Endodermal cell (in vitro differentiated cells): ENCODE results near the gene YAP1. TPM values are rescaled to one million over a fixed set of nuclear protein-coding genes. Genes with fewer than 3 reads are reported as not detected.

Experiments
- DNase-seq: peaks from one replicate; pipeline ENCODE4 v3.0.0-alpha.2; 2017
- H3K27ac ChIP-seq: 2 replicates; pipeline ENCODE4 v1.5.1; 2013; ENCODE audit warnings: mild to moderate bottlenecking, low read depth, low read length, moderate library complexity
- H3K27me3 ChIP-seq: 2 replicates; pipeline ENCODE4 v1.6.1; 2013; ENCODE audit warnings: mild to moderate bottlenecking, low read length, moderate library complexity; ENCODE audit not compliant: insufficient read depth, control insufficient read depth, poor library complexity, severe bottlenecking
- H3K36me3 ChIP-seq: 2 replicates; pipeline ENCODE4 v1.7.0; 2013; ENCODE audit warnings: mild to moderate bottlenecking, low read length, moderate library complexity; ENCODE audit not compliant: control insufficient read depth, insufficient read depth
- H3K4me1 ChIP-seq: one replicate; pipeline ENCODE4 v1.7.0; 2013; ENCODE audit warnings: low read length; ENCODE audit not compliant: control insufficient read depth, insufficient read depth
- H3K4me3 ChIP-seq: 2 replicates; pipeline ENCODE4 v1.5.1; 2013; ENCODE audit warnings: mild to moderate bottlenecking, low read length, moderate library complexity
- H3K9ac ChIP-seq: 2 replicates; pipeline ENCODE4 v1.6.1; 2013; ENCODE audit warnings: mild to moderate bottlenecking, low read length, moderate library complexity; ENCODE audit not compliant: poor library complexity, severe bottlenecking; ENCODE audit errors: extremely low read depth
- H3K9me3 ChIP-seq: 2 replicates; pipeline ENCODE4 v1.6.1; 2013; ENCODE audit warnings: mild to moderate bottlenecking, low read length, moderate library complexity; ENCODE audit not compliant: control insufficient read depth
- H3K27ac Mint-ChIP-seq: 2 replicates; pipeline ENCODE4 v1.8.0; 2020; ENCODE audit warnings: mixed read lengths
- H3K27me3 Mint-ChIP-seq: 2 replicates; pipeline ENCODE4 v1.8.0; 2021; ENCODE audit warnings: mild to moderate bottlenecking, mixed read lengths; ENCODE audit not compliant: insufficient read depth
- H3K36me3 Mint-ChIP-seq: 2 replicates; pipeline ENCODE4 v1.8.0; 2020; ENCODE audit warnings: low read depth, mixed read lengths
- H3K4me1 Mint-ChIP-seq: 2 replicates; pipeline ENCODE4 v1.8.0; 2020; ENCODE audit warnings: mixed read lengths
- H3K4me3 Mint-ChIP-seq: 2 replicates; pipeline ENCODE4 v1.8.0; 2020; ENCODE audit warnings: mild to moderate bottlenecking, moderate library complexity, mixed read lengths
- H3K9me3 Mint-ChIP-seq: 2 replicates; pipeline ENCODE4 v1.8.0; 2020; ENCODE audit warnings: mild to moderate bottlenecking, mixed read lengths
- CTCF ChIP-seq: fragments of 200-600 bp; sonication (generic); conservative IDR thresholded peaks from 2 replicates; pipeline ENCODE4 v1.5.0; 2021; ENCODE audit warnings: antibody characterized with exemption, mild to moderate bottlenecking
- WGBS, 2 experiments: methylation state at CpG; one replicate each; pipeline versions ENCODE4 v1.1.5 to v1.1.7; 2013; ENCODE audit warnings: missing lambda C conversion rate in 2 of 2, mixed read lengths in 1 of 2; ENCODE audit not compliant: insufficient coverage in 1 of 2, insufficient read length in 1 of 2; 5-methylcytosine and 5-hydroxymethylcytosine counted together
- total RNA-seq, 2 donors: library from RNA; stranded (reverse); fragmentation: NEBNext Ultra II Directional in 1 of 2; extraction: Animal tissue kit (Norgen Biotek cat#: 25700) in 1 of 2; gene quantifications; 2 replicates in 1 of 2; 3 replicates in 1 of 2; pipeline ENCODE4 v1.2.1, GENCODE V29; 2021

Gene YAP1
- total RNA-seq, 2 donors from 2014 or later = 224 to 228 TPM

GRCh38 chr11:102244681-102245409, 134.6 kb downstream of the YAP1 start:
- H3K4me1 ChIP-seq = no peaks in the 10 kb centered on the region
- Mint-ChIP-seq H3K27me3 (no peaks in the 10 kb centered on the region), H3K9me3 (no peaks in the 10 kb centered on the region), H3K36me3 (no peaks in the 10 kb centered on the region), H3K4me3 (no peak overlapping the region), H3K4me1 (no peaks in the 10 kb centered on the region), H3K27ac (peak overlapping the region; percentile 55)
- H3K36me3 ChIP-seq = no peaks in the 10 kb centered on the region
- no peak for DNase-seq
- no peaks in the 10 kb centered on the region for H3K27me3 ChIP-seq
- no peaks in the 10 kb centered on the region for H3K9me3 ChIP-seq
- 90 to 91% methylated on average over 2 to 5 of the region's 5 CpGs for WGBS, 2 experiments
- TF ChIP-seq CTCF = no peak
- no peak overlapping the region for H3K27ac ChIP-seq
- no peak overlapping the region for H3K4me3 ChIP-seq
- H3K9ac ChIP-seq = no peak overlapping the region

GRCh38 chr11:102251423-102251822, 141.2 kb downstream of the YAP1 start:
- Histone ChIP-seq H3K9ac (no peak overlapping the region), H3K36me3 (no peaks in the 10 kb centered on the region), H3K4me1 (no peaks in the 10 kb centered on the region), H3K4me3 (no peak overlapping the region), H3K9me3 (no peaks in the 10 kb centered on the region), H3K27ac (no peak overlapping the region), H3K27me3 (peaks cover 41% of the 10 kb centered on the region)
- no peak for DNase-seq
- Mint-ChIP-seq H3K27ac (no peak overlapping the region), H3K4me1 (peaks cover 8% of the 10 kb centered on the region), H3K27me3 (peaks cover 11% of the 10 kb centered on the region), H3K4me3 (no peak overlapping the region), H3K36me3 (no peaks in the 10 kb centered on the region), H3K9me3 (no peaks in the 10 kb centered on the region)
- WGBS, 2 experiments = 96 to 100% methylated on average over 1 to 2 of the region's 2 CpGs
- TF ChIP-seq CTCF = no peak

- TF ChIP-seq CTCF = no peak
- Histone ChIP-seq H3K9ac (no peak overlapping the region), H3K4me3 (no peak overlapping the region), H3K4me1 (no peaks in the 10 kb centered on the region), H3K27me3 (peaks cover 48% of the 10 kb centered on the region), H3K27ac (no peak overlapping the region), H3K36me3 (no peaks in the 10 kb centered on the region), H3K9me3 (no peaks in the 10 kb centered on the region)
- Mint-ChIP-seq H3K9me3 (no peaks in the 10 kb centered on the region), H3K27me3 (peaks cover 11% of the 10 kb centered on the region), H3K4me1 (peaks cover 8% of the 10 kb centered on the region), H3K36me3 (no peaks in the 10 kb centered on the region), H3K27ac (no peak overlapping the region), H3K4me3 (no peak overlapping the region)
- DNase-seq = no peak
- WGBS, 2 experiments = 95 to 96% methylated on average over 3 to 6 of the region's 6 CpGs
Observed at GRCh38 chr11:102252339-102252891, 142.2 kb downstream of the YAP1 start.
